H1 (cell line): Measurements from ENCODE around the gene AMPD3. TPM values are rescaled to one million over a fixed set of nuclear protein-coding genes. Genes with fewer than 3 reads are reported as not detected.

Source experiments
- CTCF ChIA-PET: fragments of 300-600 bp; sonication (Branson Sonifier 250); formaldehyde crosslinking; loops from one replicate; lab custom pipeline; 2021; ENCODE audit not compliant: partially characterized antibody; lab: Charles Lee
- POLR2A ChIA-PET: fragments of 300-600 bp; sonication (Branson Sonifier 250); formaldehyde crosslinking; loops from one replicate; lab custom pipeline; 2021; ENCODE audit warnings: inconsistent platforms; ENCODE audit not compliant: partially characterized antibody; lab: Charles Lee
- DNase-seq, 2 experiments: peaks; one replicate each; pipeline versions ENCODE4 v3.0.0 to v3.0.0-alpha.2; 2010 to 2022; ENCODE audit warnings: low spot score in 2 of 2, low read depth in 1 of 2, mixed read lengths in 1 of 2
- FAIRE-seq: peaks from 2 replicates; lab custom pipeline; 2011; peaks lifted over from hg19 to GRCh38; lab: Jason Lieb, UNC
- H2AFZ ChIP-seq: 2 replicates; pipeline ENCODE4 v1.8.1; 2012; ENCODE audit warnings: low read length, inconsistent platforms
- H2AK5ac ChIP-seq: 2 replicates; pipeline ENCODE4 v1.6.1; 2013; ENCODE audit warnings: low read depth, low read length
- H2BK120ac ChIP-seq: replicated peaks from 2 replicates; pipeline ENCODE3; 2013; ENCODE audit warnings: low read depth, low read length, inconsistent platforms
- H2BK12ac ChIP-seq: 2 replicates; pipeline ENCODE4 v1.6.1; 2013; ENCODE audit warnings: low read depth, low read length
- H2BK15ac ChIP-seq: 2 replicates; pipeline ENCODE4 v1.6.1; 2013; ENCODE audit warnings: low read length
- H2BK20ac ChIP-seq: 2 replicates; pipeline ENCODE4 v1.6.1; 2013; ENCODE audit warnings: low read length
- H2BK5ac ChIP-seq: 2 replicates; pipeline ENCODE4 v1.6.1; 2013; ENCODE audit warnings: low read depth, low read length
- H3K14ac ChIP-seq: 2 replicates; pipeline ENCODE4 v1.6.1; 2013; ENCODE audit warnings: inconsistent platforms; ENCODE audit not compliant: insufficient read length
- H3K18ac ChIP-seq: 2 replicates; pipeline ENCODE4 v1.6.1; 2013; ENCODE audit warnings: low read length; ENCODE audit errors: extremely low read depth
- H3K23ac ChIP-seq: 2 replicates; pipeline ENCODE4 v1.6.1; 2013; ENCODE audit warnings: inconsistent platforms; ENCODE audit not compliant: insufficient read length
- H3K23me2 ChIP-seq: 2 replicates; pipeline ENCODE4 v1.6.1; 2013; ENCODE audit warnings: low read depth, low read length
- H3K27ac ChIP-seq: 2 replicates; pipeline ENCODE4 v1.6.1; 2011; ENCODE audit warnings: low read depth, low read length, inconsistent platforms
- H3K27me3 ChIP-seq, 4 experiments: replicated peaks in 1 of 4; 1 replicate in 1 of 4; 2 replicates in 3 of 4; pipeline versions ENCODE4 v1.6.1 to v1.8.1; 2011 to 2013; ENCODE audit warnings: low read length in 3 of 4, mild to moderate bottlenecking in 3 of 4, inconsistent platforms in 2 of 4, mixed read lengths in 2 of 4, moderate library complexity in 1 of 4; ENCODE audit not compliant: control insufficient read depth in 3 of 4, insufficient read depth in 3 of 4; ENCODE audit errors: extremely low read depth in 1 of 4
- H3K36me3 ChIP-seq, 4 experiments: 2 replicates each; pipeline versions ENCODE4 v1.6.1 to v1.8.1; 2011 to 2013; ENCODE audit warnings: mild to moderate bottlenecking in 4 of 4, low read length in 3 of 4, moderate library complexity in 2 of 4, control low read depth in 1 of 4, inconsistent platforms in 1 of 4; ENCODE audit not compliant: insufficient read depth in 4 of 4, control insufficient read depth in 2 of 4
- H3K4ac ChIP-seq: replicated peaks from 2 replicates; pipeline ENCODE3; 2013; ENCODE audit warnings: low read length, low read depth, mixed read lengths, inconsistent platforms; ENCODE audit not compliant: insufficient read length
- H3K4me1 ChIP-seq, 4 experiments: replicated peaks in 1 of 4; 1 replicate in 1 of 4; 2 replicates in 3 of 4; pipeline versions ENCODE4 v1.6.1 to v1.8.1; 2011 to 2013; ENCODE audit warnings: low read length in 3 of 4, inconsistent platforms in 2 of 4, mixed read lengths in 1 of 4; ENCODE audit not compliant: insufficient read depth in 4 of 4, control insufficient read depth in 3 of 4
- H3K4me2 ChIP-seq, 2 experiments: 2 replicates each; pipeline versions ENCODE4 v1.6.1 to v1.8.1; 2011 to 2013; ENCODE audit warnings: low read depth in 2 of 2, low read length in 2 of 2, control low read depth in 1 of 2, inconsistent platforms in 1 of 2, mild to moderate bottlenecking in 1 of 2; ENCODE audit not compliant: insufficient read depth in 1 of 2
- H3K4me3 ChIP-seq, 4 experiments: fragments of 200-600, 300-600 bp in 1 of 4; sonication (generic), shearing (Covaris generic), sonication (Bioruptor Twin) in 1 of 4; 2 replicates each; pipeline versions ENCODE4 v1.5.1 to v1.8.1; 2011 to 2016; ENCODE audit warnings: low read length in 4 of 4, low read depth in 3 of 4, control low read depth in 2 of 4, inconsistent platforms in 2 of 4, mild to moderate bottlenecking in 2 of 4, mixed read lengths in 1 of 4, moderate library complexity in 1 of 4; ENCODE audit not compliant: insufficient read depth in 2 of 4; ENCODE audit errors: extremely low read depth in 1 of 4
- H3K56ac ChIP-seq: replicated peaks from 2 replicates; pipeline ENCODE3; 2013; ENCODE audit warnings: low read depth, mild to moderate bottlenecking, mixed read lengths, low read length, inconsistent platforms; ENCODE audit not compliant: insufficient read length
- H3K79me1 ChIP-seq: 2 replicates; pipeline ENCODE4 v1.6.1; 2013; ENCODE audit warnings: low read depth, low read length, control low read depth
- H3K79me2 ChIP-seq, 2 experiments: 2 replicates each; pipeline versions ENCODE4 v1.6.1 to v1.8.1; 2012 to 2013; ENCODE audit warnings: low read length in 2 of 2, mild to moderate bottlenecking in 2 of 2, inconsistent platforms in 1 of 2; ENCODE audit not compliant: insufficient read depth in 2 of 2, control insufficient read depth in 1 of 2
- H3K9ac ChIP-seq, 4 experiments: replicated peaks in 1 of 4; 1 replicate in 1 of 4; 2 replicates in 3 of 4; pipeline versions ENCODE4 v1.6.1 to v1.8.1; 2011 to 2013; ENCODE audit warnings: low read depth in 3 of 4, low read length in 3 of 4, control low read depth in 2 of 4, mild to moderate bottlenecking in 2 of 4, moderate library complexity in 2 of 4, inconsistent platforms in 1 of 4; ENCODE audit errors: extremely low read depth in 1 of 4
- H3K9me3 ChIP-seq, 2 experiments: 2 replicates each; pipeline versions ENCODE4 v1.6.1 to v1.8.1; 2012 to 2013; ENCODE audit warnings: mild to moderate bottlenecking in 2 of 2, moderate library complexity in 2 of 2, control low read depth in 1 of 2, inconsistent platforms in 1 of 2, low read depth in 1 of 2, low read length in 1 of 2, mixed read lengths in 1 of 2; ENCODE audit not compliant: insufficient read depth in 2 of 2
- H4K20me1 ChIP-seq, 2 experiments: replicated peaks in 1 of 2; 2 replicates each; pipeline versions ENCODE3 to v1.8.1; 2011 to 2013; ENCODE audit warnings: inconsistent platforms in 2 of 2, low read length in 2 of 2, mild to moderate bottlenecking in 1 of 2; ENCODE audit not compliant: insufficient read depth in 2 of 2, control insufficient read depth in 1 of 2
- H4K5ac ChIP-seq: 2 replicates; pipeline ENCODE4 v1.6.1; 2013; ENCODE audit warnings: low read length, low read depth, mixed read lengths, inconsistent platforms; ENCODE audit not compliant: insufficient read length
- H4K8ac ChIP-seq: 2 replicates; pipeline ENCODE4 v1.8.0; 2013; ENCODE audit warnings: mild to moderate bottlenecking, moderate library complexity, low read length, inconsistent platforms; ENCODE audit not compliant: insufficient read depth; ENCODE audit errors: extremely low read depth
- H4K91ac ChIP-seq: replicated peaks from 2 replicates; pipeline ENCODE3; 2013; ENCODE audit warnings: low read length, mixed read lengths, inconsistent platforms; ENCODE audit not compliant: insufficient read length
- CHD1 ChIP-seq: IDR thresholded peaks from 2 replicates; pipeline ENCODE4 v1.6.1; 2012; ENCODE audit warnings: low read depth, low read length, improper control_type of control experiment
- KDM5A ChIP-seq: fragments of 200-600 bp; IDR thresholded peaks from 2 replicates; pipeline ENCODE4 v1.7.1; 2012; ENCODE audit warnings: mild to moderate bottlenecking, low read length, inconsistent platforms, mixed read lengths
- WGBS, 2 experiments: shearing (Covaris generic) in 1 of 2; methylation state at CpG; one replicate each; pipeline versions ENCODE4 v1.1.6 to v1.1.7; 2013 to 2015; ENCODE audit warnings: low lambda C conversion rate in 2 of 2, mixed read lengths in 2 of 2, inconsistent platforms in 1 of 2, low coverage in 1 of 2, missing lambda C conversion rate in 1 of 2; ENCODE audit not compliant: insufficient replicate concordance in 2 of 2, insufficient coverage in 1 of 2, insufficient read length in 1 of 2; ENCODE audit errors: extremely low coverage in 1 of 2, missing lambda C conversion rate in 1 of 2; 5-methylcytosine and 5-hydroxymethylcytosine counted together
- polyA plus RNA-seq, 7 experiments: library from polyadenylated mRNA; depleted of rRNA in 3 of 7; stranded (reverse) in 5 of 7; unstranded in 2 of 7; fragments of >200 nt in 5 of 7; fragments of 200-250 nt in 2 of 7; gene quantifications; 1 replicate in 5 of 7; 2 replicates in 1 of 7; 4 replicates in 1 of 7; pipeline versions ENCODE4 v1.2.1 to v1.2.3, GENCODE V29; 2011 to 2013; ENCODE audit warnings: missing spikeins in 2 of 7, mixed read lengths in 2 of 7
- total RNA-seq: library from RNA; stranded (reverse); fragmentation: NEBNext Ultra II Directional; extraction: Animal tissue kit (Norgen Biotek cat#: 25700); gene quantifications from 2 replicates; pipeline ENCODE4 v1.2.1, GENCODE V29; 2021

The AMPD3 gene
- total and polyA plus RNA-seq, 2 of the 8 experiments (the other 6 are each of a cell fraction or from before 2014, with no cell fraction given): 4.0 to 6.3 TPM

DNA sequence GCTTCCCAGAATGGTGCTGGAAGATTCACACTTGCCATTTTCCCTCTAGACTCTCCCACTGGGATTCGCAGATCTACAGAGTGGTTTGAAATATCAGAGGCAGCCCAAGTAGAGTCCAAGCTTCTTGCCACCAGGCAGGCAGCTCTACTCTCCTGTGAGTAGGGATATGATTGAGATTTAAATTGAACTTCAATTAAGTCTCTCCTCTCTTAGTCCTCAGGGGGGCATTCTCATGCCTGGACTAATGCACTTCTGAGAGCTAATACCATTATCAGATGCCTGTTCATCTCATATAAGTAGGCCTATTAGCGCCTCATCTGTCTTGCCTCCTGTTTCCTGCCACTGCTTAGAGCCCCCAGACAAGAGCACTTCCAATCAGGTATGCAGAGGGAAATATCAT, 25.5 kb upstream of the AMPD3 start:
- H3K23me2 ChIP-seq: no peaks in the 10 kb centered on the region
- no peaks in the 10 kb centered on the region for H3K27me3 ChIP-seq
- H3K9me3 ChIP-seq: peaks cover 0 to 5% of the 10 kb centered on the region in 2 experiments; a peak in 1 of 4 replicates
- H3K4ac ChIP-seq: no peak overlapping the region
- H3K9ac ChIP-seq: no peak overlapping the region
- no peak for TF ChIP-seq KDM5A
- no peak for TF ChIP-seq CHD1
- no peak overlapping the region for H2BK15ac ChIP-seq
- H3K79me1 ChIP-seq: no peaks in the 10 kb centered on the region
- H3K56ac ChIP-seq: no peak overlapping the region
- no peak overlapping the region for H2BK20ac ChIP-seq
- H4K20me1 ChIP-seq: no peaks in the 10 kb centered on the region
- no peak overlapping the region for H2AK5ac ChIP-seq
- no peak overlapping the region for H4K91ac ChIP-seq
- H3K14ac ChIP-seq: no peak overlapping the region
- ChIA-PET POLR2A (interaction anchor here (0.6 kb wide), 1 partner anchor 554 kb away, joined by 3 read pairs; no protein-coding TSS in a partner anchor), CTCF (interaction anchor here (0.6 to 2.6 kb wide), 11 partner anchors 12 to 461 kb away, joined by 3 to 9 read pairs (median 3); partner anchors contain the start of gene RNF141)
- H4K8ac ChIP-seq: no peak overlapping the region
- no peak overlapping the region for H2AFZ ChIP-seq
- H3K36me3 ChIP-seq: no peaks in the 10 kb centered on the region
- no peak overlapping the region for H2BK120ac ChIP-seq
- no peak overlapping the region for H3K4me3 ChIP-seq
- no peak overlapping the region for H2BK5ac ChIP-seq
- DNase-seq: no peak
- WGBS, 2 experiments: 92% methylated on average over 2 of the region's 2 CpGs; no CpG with 5 or more reads in 1 of the 2 experiments
- no peak overlapping the region for H3K4me2 ChIP-seq
- H3K4me1 ChIP-seq: no peaks in the 10 kb centered on the region
- no peak for FAIRE-seq
- H3K27ac ChIP-seq: no peak overlapping the region
- H3K18ac ChIP-seq: no peak overlapping the region
- no peak overlapping the region for H2BK12ac ChIP-seq
- no peak overlapping the region for H4K5ac ChIP-seq
- no peak overlapping the region for H3K23ac ChIP-seq
- no peaks in the 10 kb centered on the region for H3K79me2 ChIP-seq
